Suprapubic skin (tissue), 4 donors: ENCODE data around the gene ASB4.

Source experiments
- CTCF ChIP-seq, 2 donors: fragments of 200-600 bp in 1 of 2; fragments of 450-650 bp in 1 of 2; sonication (generic) in 1 of 2; IDR thresholded peaks; one replicate each; pipeline ENCODE4 v1.5.1; 2016 to 2019; ENCODE audit warnings: antibody characterized with exemption in 2 of 2, mild to moderate bottlenecking in 1 of 2, moderate library complexity in 1 of 2
- EP300 ChIP-seq: sonication (generic); formaldehyde crosslinking; IDR thresholded peaks from one replicate; pipeline ENCODE4 v1.6.1; 2017; ENCODE audit warnings: antibody characterized with exemption
- POLR2A ChIP-seq, 2 donors: fragments of 450-650 bp; IDR thresholded peaks; one replicate each; pipeline ENCODE4 v1.6.1; 2017; ENCODE audit warnings: antibody characterized with exemption in 2 of 2, mild to moderate bottlenecking in 2 of 2, moderate library complexity in 2 of 2
- POLR2AphosphoS5 ChIP-seq, 3 donors: sonication (generic); formaldehyde crosslinking; IDR thresholded peaks; one replicate each; pipeline ENCODE4 v1.6.1; 2017; ENCODE audit warnings: antibody characterized with exemption in 3 of 3

- TF ChIP-seq POLR2AphosphoS5 (IDR thresholded peaks at IDR 0.05) (no peak), CTCF (IDR thresholded peaks at IDR 0.05) (no peak), EP300 (no peak), POLR2A (IDR thresholded peaks at IDR 0.05) (no peak)
These were observed 39.1 kb upstream of the ASB4 start for GRCh38 chr7:95446618-95447017.
